Calu3 (cell line): Measurements from ENCODE around the gene AMN. TPM values are rescaled to one million over a fixed set of nuclear protein-coding genes. Genes with fewer than 3 reads are reported as not detected.

Source experiments
- BruUV-seq: library from RNA; stranded (reverse); fragments of 400-500 nt; replicated peaks from 2 replicates; lab custom pipeline; 2021; lab: Mats Ljungman, UMichigan
- CTCF ChIA-PET: fragments of 300-600 bp; sonication (Branson Sonifier 250); formaldehyde crosslinking; loops from one replicate; lab custom pipeline; 2022; ENCODE audit warnings: antibody characterized with exemption; lab: Charles Lee
- DNase-seq: peaks from one replicate; pipeline ENCODE4 v3.0.0; 2022
- H3K27ac Mint-ChIP-seq: one replicate; pipeline ENCODE4 v1.8.0; 2022; ENCODE audit warnings: mixed read lengths; ENCODE audit not compliant: unreplicated experiment
- H3K27me3 Mint-ChIP-seq: one replicate; pipeline ENCODE4 v1.8.0; 2022; ENCODE audit warnings: mixed read lengths; ENCODE audit not compliant: unreplicated experiment
- H3K36me3 Mint-ChIP-seq: one replicate; pipeline ENCODE4 v1.8.0; 2022; ENCODE audit warnings: mild to moderate bottlenecking, moderate library complexity, mixed read lengths; ENCODE audit not compliant: insufficient read depth, unreplicated experiment
- H3K4me1 Mint-ChIP-seq: one replicate; pipeline ENCODE4 v1.8.0; 2022; ENCODE audit warnings: mild to moderate bottlenecking, low read depth, mixed read lengths; ENCODE audit not compliant: unreplicated experiment
- H3K4me3 Mint-ChIP-seq: one replicate; pipeline ENCODE4 v1.8.0; 2022; ENCODE audit warnings: mild to moderate bottlenecking, low read depth, moderate library complexity, mixed read lengths; ENCODE audit not compliant: unreplicated experiment
- H3K9me3 Mint-ChIP-seq: one replicate; pipeline ENCODE4 v1.8.0; 2022; ENCODE audit warnings: low read depth, mixed read lengths; ENCODE audit not compliant: unreplicated experiment
- intact Hi-C: fragments of 100-400 bp; cut with micrococcal nuclease; formaldehyde crosslinking; loops from one replicate; pipeline ENCODE4 v1.10.0; 2022; ENCODE audit not compliant: unreplicated experiment
- total RNA-seq: library from RNA; stranded (reverse); gene quantifications from 2 replicates; pipeline ENCODE4 v1.2.3, GENCODE V29; 2022
- TF ChIP-seq, protein P1 (sequence below): fragments of 200-600 bp; IDR thresholded peaks from one replicate; pipeline ENCODE4 v1.8.0; 2022; ENCODE audit warnings: antibody characterized with exemption; ENCODE audit not compliant: unreplicated experiment

The AMN gene
- total RNA-seq, 1 experiment from 2014 or later, result 13.7 TPM

DNA sequence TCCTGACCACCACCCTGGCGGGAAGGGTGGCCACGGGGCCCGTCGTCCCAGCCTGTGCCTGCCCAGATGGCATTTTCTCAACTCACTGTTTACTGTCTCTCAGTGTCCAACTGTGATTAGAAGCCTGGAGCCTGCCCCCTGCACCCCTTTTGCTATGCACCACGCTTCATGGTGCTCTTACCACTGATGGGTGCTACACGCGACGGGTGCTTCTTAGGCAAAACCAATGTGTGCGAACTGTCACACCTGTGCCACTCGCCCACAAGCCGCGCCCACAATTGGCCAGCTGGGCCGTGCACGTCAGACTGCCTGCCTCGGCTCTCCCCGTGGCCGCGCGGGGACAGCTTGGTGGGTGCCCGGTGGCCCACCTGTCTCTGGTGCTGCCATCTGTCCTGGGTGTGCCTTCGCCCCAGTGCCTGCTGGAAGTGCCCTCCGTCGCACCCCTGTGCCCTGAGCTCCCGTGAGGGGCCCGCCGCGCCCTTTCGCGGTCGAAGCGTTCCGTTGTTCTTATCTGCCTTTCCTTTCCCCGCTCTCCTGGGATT, 15.1 kb upstream of the AMN start:
- Mint-ChIP-seq H3K9me3 (no peaks in the 10 kb centered on the region), H3K36me3 (peaks cover 20% of the 10 kb centered on the region), H3K27ac (no peak overlapping the region), H3K4me1 (no peaks in the 10 kb centered on the region), H3K4me3 (no peak overlapping the region), H3K27me3 (no peaks in the 10 kb centered on the region)
- intact Hi-C loops, result no loop called here
- DNase-seq, result no peak
- TF ChIP-seq, protein P1, sequence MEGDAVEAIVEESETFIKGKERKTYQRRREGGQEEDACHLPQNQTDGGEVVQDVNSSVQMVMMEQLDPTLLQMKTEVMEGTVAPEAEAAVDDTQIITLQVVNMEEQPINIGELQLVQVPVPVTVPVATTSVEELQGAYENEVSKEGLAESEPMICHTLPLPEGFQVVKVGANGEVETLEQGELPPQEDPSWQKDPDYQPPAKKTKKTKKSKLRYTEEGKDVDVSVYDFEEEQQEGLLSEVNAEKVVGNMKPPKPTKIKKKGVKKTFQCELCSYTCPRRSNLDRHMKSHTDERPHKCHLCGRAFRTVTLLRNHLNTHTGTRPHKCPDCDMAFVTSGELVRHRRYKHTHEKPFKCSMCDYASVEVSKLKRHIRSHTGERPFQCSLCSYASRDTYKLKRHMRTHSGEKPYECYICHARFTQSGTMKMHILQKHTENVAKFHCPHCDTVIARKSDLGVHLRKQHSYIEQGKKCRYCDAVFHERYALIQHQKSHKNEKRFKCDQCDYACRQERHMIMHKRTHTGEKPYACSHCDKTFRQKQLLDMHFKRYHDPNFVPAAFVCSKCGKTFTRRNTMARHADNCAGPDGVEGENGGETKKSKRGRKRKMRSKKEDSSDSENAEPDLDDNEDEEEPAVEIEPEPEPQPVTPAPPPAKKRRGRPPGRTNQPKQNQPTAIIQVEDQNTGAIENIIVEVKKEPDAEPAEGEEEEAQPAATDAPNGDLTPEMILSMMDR, result no peak
- BruUV-seq, result no TSS peak
- CTCF ChIA-PET, result no interaction called here

DNA sequence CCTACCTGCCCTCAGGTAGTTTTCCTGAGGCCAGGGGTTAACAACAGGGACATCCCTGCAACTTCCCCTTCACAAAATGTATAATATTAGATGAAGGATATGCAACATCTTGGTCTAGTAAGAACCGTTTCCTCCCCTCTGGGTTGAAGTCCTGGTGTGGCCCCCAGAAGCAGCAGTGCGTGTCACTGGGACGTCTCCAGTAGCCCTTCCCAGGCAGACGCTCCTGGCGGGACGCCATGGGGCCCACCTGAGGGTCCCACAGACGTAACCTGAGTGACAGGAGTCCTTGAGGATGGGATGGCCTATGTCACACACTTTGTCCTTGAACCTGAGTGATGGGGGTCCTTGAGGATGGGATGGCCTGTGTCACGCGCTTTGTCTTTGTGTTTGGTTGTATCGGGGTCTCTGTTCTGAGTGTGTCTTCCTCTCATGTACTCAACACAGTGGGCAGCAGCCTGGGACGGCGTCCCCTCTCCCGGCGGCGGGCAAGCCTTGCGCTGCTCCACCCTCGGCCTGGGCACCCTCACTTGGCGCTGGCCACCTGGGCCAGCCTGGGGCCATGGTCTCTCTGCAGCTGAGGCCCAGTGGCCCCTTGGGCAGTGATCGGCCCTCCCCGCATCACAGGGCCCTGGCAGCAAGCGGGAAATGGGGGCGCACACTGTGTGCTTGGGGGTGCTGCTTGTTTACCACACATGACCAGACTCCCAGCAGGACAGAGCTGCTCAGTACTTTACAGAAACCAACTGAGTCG, 14.3 kb upstream of the AMN start:
- Mint-ChIP-seq H3K4me3 (no peak overlapping the region), H3K27me3 (no peaks in the 10 kb centered on the region), H3K27ac (no peak overlapping the region), H3K9me3 (no peaks in the 10 kb centered on the region), H3K36me3 (peaks cover 20% of the 10 kb centered on the region), H3K4me1 (no peaks in the 10 kb centered on the region)
- no TSS peak for BruUV-seq
- intact Hi-C loops, result no loop called here
- DNase-seq, result no peak
- CTCF ChIA-PET, result no interaction called here
- TF ChIP-seq, protein P1, result no peak

DNA sequence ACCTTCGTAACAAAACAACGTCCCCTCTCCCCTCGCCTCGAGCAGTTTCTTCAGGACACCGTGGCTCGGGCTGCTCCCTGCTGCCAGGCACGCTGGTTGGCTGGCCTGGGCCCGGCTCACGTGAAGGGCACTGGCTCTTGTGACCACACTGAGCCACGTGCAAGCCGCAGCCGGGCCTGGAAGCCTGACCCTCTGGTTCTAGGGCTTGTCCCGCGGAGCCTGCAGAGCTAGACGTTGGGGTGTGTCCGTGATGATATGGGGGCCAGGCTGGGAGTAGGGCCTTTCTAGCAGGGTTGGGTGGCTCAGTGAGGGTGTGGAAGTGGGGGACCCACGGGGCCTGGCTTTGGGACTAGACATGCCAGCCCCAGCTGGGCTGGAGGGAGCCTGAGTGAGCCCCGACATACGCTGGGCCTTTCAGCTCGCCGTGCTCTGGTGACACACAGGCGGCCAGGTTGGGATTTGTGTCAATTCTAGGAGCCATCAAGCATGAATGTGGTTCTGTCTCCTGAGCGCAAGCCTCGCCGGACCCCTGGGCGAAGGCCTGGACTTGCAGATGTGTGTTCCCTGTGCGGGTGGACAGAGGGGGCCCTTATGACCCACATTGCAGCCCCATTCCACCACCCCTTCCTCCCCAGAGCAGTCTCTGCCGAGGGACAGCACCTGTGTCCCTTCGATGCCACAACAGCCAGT, 13.6 kb upstream of the AMN start:
- Mint-ChIP-seq H3K4me3 (no peak overlapping the region), H3K27ac (no peak overlapping the region), H3K4me1 (no peaks in the 10 kb centered on the region), H3K27me3 (no peaks in the 10 kb centered on the region), H3K9me3 (no peaks in the 10 kb centered on the region), H3K36me3 (peaks cover 20% of the 10 kb centered on the region)
- CTCF ChIA-PET, result no interaction called here
- DNase-seq, result no peak
- TF ChIP-seq, protein P1, result no peak
- no TSS peak for BruUV-seq
- intact Hi-C loops, result no loop called here

DNA sequence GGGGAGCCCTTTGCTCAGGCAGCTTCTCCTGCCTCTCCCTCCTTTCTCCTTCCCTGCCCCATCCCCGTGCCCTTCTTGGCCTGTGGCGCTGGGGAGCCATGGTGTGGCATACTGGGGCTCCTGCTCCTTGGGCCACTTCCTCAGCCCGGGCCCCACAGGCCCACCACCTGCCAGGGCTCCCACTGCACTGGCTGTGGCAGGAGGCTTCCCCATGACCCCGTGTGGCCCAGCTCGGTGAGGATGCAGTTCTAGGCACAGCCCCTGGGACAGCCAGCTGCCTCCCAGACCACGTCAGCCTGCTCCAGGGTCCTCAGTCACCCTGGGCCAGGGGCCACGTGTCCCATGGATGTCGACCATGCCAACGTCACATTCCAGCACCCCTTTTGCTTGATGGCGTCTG, 13.0 kb upstream of the AMN start:
- no peak overlapping the region for H3K27ac Mint-ChIP-seq
- BruUV-seq, result no TSS peak
- no peaks in the 10 kb centered on the region for H3K27me3 Mint-ChIP-seq
- no peak overlapping the region for H3K4me3 Mint-ChIP-seq
- TF ChIP-seq, protein P1, result no peak
- intact Hi-C loops, result no loop called here
- DNase-seq, result no peak
- CTCF ChIA-PET, result no interaction called here
- H3K36me3 Mint-ChIP-seq, result peaks cover 17% of the 10 kb centered on the region
- no peaks in the 10 kb centered on the region for H3K9me3 Mint-ChIP-seq
- no peaks in the 10 kb centered on the region for H3K4me1 Mint-ChIP-seq
